NCI-H1105 (cell line): ENCODE data around the gene VPS4A.

Source experiments
- DNase-seq: peaks from one replicate; lab custom pipeline; 2025; lab: John Stamatoyannopoulos, UW

Gene VPS4A

DNA sequence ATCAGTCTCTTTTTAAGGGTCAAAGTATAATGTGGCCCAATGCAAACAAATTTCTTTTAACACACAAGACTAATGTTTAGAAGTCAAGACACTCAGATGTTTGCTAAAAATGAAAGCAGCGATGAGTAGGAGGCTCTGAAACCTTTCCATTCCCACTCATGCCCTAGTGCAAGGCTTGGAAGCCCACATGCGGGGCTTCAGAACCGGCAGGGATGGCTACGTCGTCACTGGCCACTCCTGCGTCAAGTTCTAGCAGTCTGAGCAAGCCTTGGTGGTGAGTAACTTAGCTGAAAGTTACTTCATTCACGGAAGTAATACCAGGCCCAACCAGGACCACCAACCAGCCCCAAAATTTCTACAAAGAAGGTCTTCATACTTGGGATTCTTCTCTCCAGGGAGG, 55.3 kb downstream of the VPS4A start:
- no peak for DNase-seq

DNA sequence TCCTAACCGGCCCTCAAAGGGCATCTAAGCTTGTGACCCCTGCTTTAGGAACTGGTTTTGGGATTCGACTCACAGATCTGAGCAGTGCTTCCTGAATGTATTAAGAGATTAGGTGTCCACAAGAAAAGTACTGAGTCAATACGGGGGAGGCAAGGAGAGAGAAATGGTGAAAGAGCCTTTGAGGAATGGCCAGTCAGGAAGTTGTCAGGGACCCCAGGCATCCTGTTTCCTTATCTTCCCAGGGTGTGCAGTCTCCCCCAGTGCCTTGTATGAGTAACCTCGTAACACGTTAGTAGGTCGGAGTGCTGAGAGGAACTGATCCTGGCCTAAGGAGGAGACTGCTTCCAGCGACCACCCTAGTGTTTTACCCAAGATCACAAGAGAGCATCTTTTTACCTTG, 56.8 kb downstream of the VPS4A start:
- DNase-seq, result no peak

DNA sequence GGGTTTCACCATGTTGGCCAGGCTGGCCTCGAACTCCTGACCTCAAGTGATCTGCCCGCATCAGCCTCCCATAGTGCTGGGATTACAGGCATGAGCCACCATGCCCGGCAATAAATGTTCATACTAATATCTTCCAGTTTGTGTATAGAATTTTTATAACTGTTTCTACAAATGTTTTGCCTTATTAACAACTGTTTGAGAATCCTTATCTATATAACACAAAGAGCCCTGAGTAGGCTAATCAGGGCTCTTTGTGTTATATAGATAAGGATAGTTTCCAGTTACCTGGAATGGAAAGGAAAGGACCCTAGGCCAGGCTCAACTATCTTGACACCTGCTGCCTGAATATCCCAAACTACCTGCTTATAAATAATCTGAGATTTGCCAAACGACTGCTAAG, 57.7 kb downstream of the VPS4A start:
- no peak for DNase-seq

DNA sequence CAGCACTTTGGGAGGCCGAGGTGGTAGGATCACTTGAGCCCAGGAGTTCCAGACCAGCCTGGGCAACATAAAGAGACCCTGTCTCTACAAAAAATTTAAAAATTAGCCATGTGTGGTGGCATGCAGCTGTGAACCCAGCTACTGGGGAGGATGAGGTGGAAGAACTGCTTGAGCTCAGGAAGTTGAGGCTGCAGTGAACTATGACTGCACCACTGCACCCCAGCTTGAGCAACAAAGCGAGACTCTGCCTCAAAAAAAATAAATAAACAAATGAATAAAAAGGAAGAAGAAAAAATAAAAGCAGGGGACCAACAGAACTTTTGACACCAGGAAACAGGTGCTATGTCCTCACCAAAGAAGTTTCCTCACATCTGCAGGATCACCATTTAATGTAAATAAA, 60.4 kb downstream of the VPS4A start:
- no peak for DNase-seq

DNA sequence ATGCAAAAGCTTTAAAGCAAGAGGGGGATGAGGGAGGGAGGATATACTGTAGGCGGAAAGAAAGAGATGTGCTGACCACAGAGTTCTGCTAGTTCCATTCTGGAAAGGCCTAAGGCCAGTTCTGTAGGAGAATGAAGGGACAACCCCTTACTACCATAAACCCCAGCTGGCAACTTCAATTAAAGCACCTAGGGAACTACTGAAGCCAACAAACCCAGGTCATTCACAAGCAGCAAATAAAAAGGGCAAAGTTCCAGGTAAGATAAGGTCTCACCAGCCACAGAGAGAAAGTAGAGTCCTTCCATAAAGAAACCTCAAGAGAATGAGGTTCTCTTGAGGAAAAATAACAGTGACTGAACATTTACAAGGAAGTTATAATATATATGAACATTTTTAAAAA, 61.9 kb downstream of the VPS4A start:
- DNase-seq, result no peak
